Measurements from ENCODE around the gene CBARP. TPM values are rescaled to one million over a fixed set of nuclear protein-coding genes. Genes with fewer than 3 reads are reported as not detected.
A peak's percentile ranks its signal among the peaks of the same experiment; 100 is the strongest.

Gene CBARP
- total RNA-seq, 1 donor from 2014 or later: 74.7 TPM

- H3K4me3 Mint-ChIP-seq (ENCODE audit: unreplicated experiment): no peak overlapping the region
- no peaks in the 10 kb centered on the region for H3K36me3 Mint-ChIP-seq (ENCODE audit: unreplicated experiment)
- H3K27ac Mint-ChIP-seq (ENCODE audit: unreplicated experiment): no peak overlapping the region
- H3K9me3 Mint-ChIP-seq (ENCODE audit: unreplicated experiment): peaks cover 28% of the 10 kb centered on the region
- H3K4me1 Mint-ChIP-seq (ENCODE audit: low read depth, unreplicated experiment): peaks cover 13% of the 10 kb centered on the region
- no peak for DNase-seq
- TF ChIP-seq CTCF (IDR thresholded peaks at IDR 0.05; ENCODE audit: partially characterized antibody, unreplicated experiment): no peak
- H3K27me3 Mint-ChIP-seq (ENCODE audit: unreplicated experiment): peaks cover 16% of the 10 kb centered on the region
Measured at GRCh38 chr19:1254081-1254527, 16.3 kb upstream of the CBARP start.

GRCh38 chr19:1253514-1254080, 15.8 kb upstream of the CBARP start:
- Mint-ChIP-seq H3K9me3 (ENCODE audit: unreplicated experiment) (peaks cover 26% of the 10 kb centered on the region), H3K27me3 (ENCODE audit: unreplicated experiment) (peaks cover 16% of the 10 kb centered on the region), H3K4me3 (ENCODE audit: unreplicated experiment) (peak overlapping the region; percentile 57), H3K4me1 (ENCODE audit: low read depth, unreplicated experiment) (peaks cover 13% of the 10 kb centered on the region), H3K27ac (ENCODE audit: unreplicated experiment) (no peak overlapping the region), H3K36me3 (ENCODE audit: unreplicated experiment) (no peaks in the 10 kb centered on the region)
- no peak for DNase-seq
- no peak for TF ChIP-seq CTCF (IDR thresholded peaks at IDR 0.05; ENCODE audit: partially characterized antibody, unreplicated experiment)

DNA sequence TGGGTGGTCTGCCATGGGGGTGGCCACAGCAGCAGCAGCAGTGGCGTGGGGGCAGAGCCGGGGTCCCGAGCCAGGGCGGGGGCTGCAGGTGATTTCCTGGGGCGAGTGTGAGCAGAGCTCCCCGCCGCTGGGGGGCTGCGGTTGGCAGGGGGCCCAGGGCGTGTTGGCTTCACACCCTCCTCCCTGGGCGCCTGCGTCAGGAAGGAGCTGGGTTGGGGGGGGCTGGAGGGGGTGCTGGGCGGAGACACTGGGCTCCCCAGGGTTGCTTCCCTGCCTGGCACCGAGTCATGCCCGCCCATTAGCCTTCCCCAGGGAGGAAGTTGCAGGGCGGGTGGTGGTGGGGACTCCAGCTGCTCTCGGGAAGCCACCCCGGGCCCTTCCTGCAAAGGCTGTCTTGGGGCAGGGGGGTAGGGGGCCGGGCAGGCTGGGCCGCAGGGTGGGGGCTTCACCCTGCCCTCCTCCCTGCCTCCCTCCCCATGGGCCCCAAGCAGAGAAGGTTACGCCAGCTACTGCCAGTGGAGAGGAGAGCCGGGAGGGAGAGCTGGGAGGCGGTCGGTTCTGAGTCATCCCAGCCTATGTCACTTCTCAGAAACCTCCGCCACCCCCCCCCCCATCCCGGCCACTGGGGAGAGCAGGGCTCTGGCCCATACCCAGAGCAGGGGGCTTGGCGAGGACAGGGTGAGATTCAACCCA, 15.2 kb upstream of the CBARP start:
- Mint-ChIP-seq H3K27me3 (ENCODE audit: unreplicated experiment) (peaks cover 16% of the 10 kb centered on the region), H3K4me1 (ENCODE audit: low read depth, unreplicated experiment) (peaks cover 11% of the 10 kb centered on the region), H3K4me3 (ENCODE audit: unreplicated experiment) (peak overlapping the region; percentile 57), H3K36me3 (ENCODE audit: unreplicated experiment) (no peaks in the 10 kb centered on the region), H3K27ac (ENCODE audit: unreplicated experiment) (no peak overlapping the region), H3K9me3 (ENCODE audit: unreplicated experiment) (peaks cover 24% of the 10 kb centered on the region)
- TF ChIP-seq CTCF (IDR thresholded peaks at IDR 0.05; ENCODE audit: partially characterized antibody, unreplicated experiment): no peak
- DNase-seq: no peak

DNA sequence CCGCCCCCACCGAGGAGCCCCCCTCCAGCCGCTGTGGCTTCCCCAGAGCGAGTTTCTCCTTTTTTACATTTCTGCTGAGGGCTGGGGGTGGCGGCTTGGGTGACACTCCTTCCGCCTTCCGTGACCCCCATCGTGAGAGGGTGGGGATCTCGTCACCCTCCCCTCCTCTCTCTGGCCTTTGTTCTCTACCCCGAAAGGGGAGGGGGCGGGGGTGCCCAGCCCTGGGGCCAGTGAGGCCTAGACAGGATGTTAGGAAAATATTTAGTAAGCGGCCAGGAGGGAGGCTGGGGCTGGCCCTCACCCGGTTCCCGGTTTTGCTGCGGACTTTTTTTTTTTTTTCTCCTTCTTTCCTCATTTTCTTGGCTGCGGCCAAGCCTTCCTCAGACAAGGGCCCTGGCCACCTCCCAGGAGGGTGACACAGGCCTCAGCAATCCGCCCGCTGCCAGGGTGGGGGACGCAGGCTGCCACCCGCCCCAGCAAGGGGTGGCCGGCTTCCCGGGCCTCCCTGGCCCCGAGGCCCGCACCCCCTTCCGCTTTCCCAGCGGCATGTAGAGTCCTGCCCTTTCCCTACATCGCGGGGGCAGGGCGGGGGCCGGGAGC, 14.5 kb upstream of the CBARP start:
- peak overlapping the region; percentile 94 for H3K27ac Mint-ChIP-seq (ENCODE audit: unreplicated experiment)
- peaks cover 11% of the 10 kb centered on the region for H3K27me3 Mint-ChIP-seq (ENCODE audit: unreplicated experiment)
- peaks cover 19% of the 10 kb centered on the region for H3K9me3 Mint-ChIP-seq (ENCODE audit: unreplicated experiment)
- peak overlapping the region; percentile 94 for H3K4me3 Mint-ChIP-seq (ENCODE audit: unreplicated experiment)
- TF ChIP-seq CTCF (IDR thresholded peaks at IDR 0.05; ENCODE audit: partially characterized antibody, unreplicated experiment): no peak
- no peaks in the 10 kb centered on the region for H3K36me3 Mint-ChIP-seq (ENCODE audit: unreplicated experiment)
- peaks cover 6% of the 10 kb centered on the region for H3K4me1 Mint-ChIP-seq (ENCODE audit: low read depth, unreplicated experiment)
- no peak for DNase-seq

Data from glutamatergic neuron (in vitro differentiated cells).